GM23338 (cell line): ENCODE measurements around the gene DUSP5. TPM values are rescaled to one million over a fixed set of nuclear protein-coding genes. Genes with fewer than 3 reads are reported as not detected.

Experiments
- ETS1 ChIP-seq: IDR thresholded peaks from 2 replicates; pipeline ENCODE4 v1.6.1; 2016; ENCODE audit warnings: antibody characterized with exemption
- EZH2phosphoT487 ChIP-seq: fragments of 200-600 bp; sonication (generic); IDR thresholded peaks from one replicate; pipeline ENCODE4 v1.8.1; 2018; ENCODE audit warnings: antibody characterized with exemption; ENCODE audit not compliant: unreplicated experiment
- JUNB ChIP-seq: IDR thresholded peaks from one replicate; pipeline ENCODE4 v1.6.1; 2016; ENCODE audit warnings: antibody characterized with exemption; ENCODE audit not compliant: unreplicated experiment
- POLR2AphosphoS5 ChIP-seq: IDR thresholded peaks from 2 replicates; pipeline ENCODE4 v1.6.1; 2016; ENCODE audit warnings: antibody characterized with exemption, low read depth
- ZNF114 ChIP-seq: fragments of 250-450 bp; sonication (Bioruptor Pico); IDR thresholded peaks from 2 replicates; pipeline ENCODE4 v1.5.0; 2020; ENCODE audit warnings: mild to moderate bottlenecking, moderate library complexity
- ZNF331 ChIP-seq: fragments of 250-450 bp; sonication (Bioruptor Pico); IDR thresholded peaks from 2 replicates; pipeline ENCODE4 v1.5.0; 2020; ENCODE audit warnings: low read depth, mild to moderate bottlenecking, moderate library complexity
- ZNF462 ChIP-seq: fragments of 250-450 bp; sonication (Bioruptor Pico); IDR thresholded peaks from 2 replicates; pipeline ENCODE4 v1.5.0; 2020; ENCODE audit warnings: mild to moderate bottlenecking, moderate library complexity
- polyA plus RNA-seq: library from polyadenylated mRNA; unstranded; fragments of >200 nt; fragmentation: Nextera tagmentation; extraction: Ambion mirVana; gene quantifications from 2 replicates; pipeline ENCODE4 v1.2.1, GENCODE V29; 2016
- total RNA-seq: library from RNA; depleted of rRNA; stranded (reverse); fragments of >200 nt; shearing (Covaris generic); gene quantifications from 2 replicates; pipeline ENCODE4 v1.2.3, GENCODE V29; 2014
- TF ChIP-seq, protein P1 (sequence below), 2 experiments: fragments of 200-600 bp in 1 of 2; sonication (generic) in 1 of 2; conservative IDR thresholded peaks; 2 replicates each; pipeline versions ENCODE4 v1.5.1 to v1.6.1; 2016 to 2017; ENCODE audit warnings: antibody characterized with exemption in 2 of 2, low read depth in 2 of 2, mild to moderate bottlenecking in 2 of 2, moderate library complexity in 1 of 2

The DUSP5 gene
- total and polyA plus RNA-seq, 2 experiments from 2014 or later, result 10.8 to 35.9 TPM

GRCh38 chr10:110459600-110459999 lies 38.1 kb upstream of the DUSP5 start (continued):
- no peak for TF ChIP-seq ZNF462 (CRISPR knock-in tag)
- TF ChIP-seq ZNF331, result no peak
- TF ChIP-seq ETS1, result no peak
- TF ChIP-seq, protein P1, sequence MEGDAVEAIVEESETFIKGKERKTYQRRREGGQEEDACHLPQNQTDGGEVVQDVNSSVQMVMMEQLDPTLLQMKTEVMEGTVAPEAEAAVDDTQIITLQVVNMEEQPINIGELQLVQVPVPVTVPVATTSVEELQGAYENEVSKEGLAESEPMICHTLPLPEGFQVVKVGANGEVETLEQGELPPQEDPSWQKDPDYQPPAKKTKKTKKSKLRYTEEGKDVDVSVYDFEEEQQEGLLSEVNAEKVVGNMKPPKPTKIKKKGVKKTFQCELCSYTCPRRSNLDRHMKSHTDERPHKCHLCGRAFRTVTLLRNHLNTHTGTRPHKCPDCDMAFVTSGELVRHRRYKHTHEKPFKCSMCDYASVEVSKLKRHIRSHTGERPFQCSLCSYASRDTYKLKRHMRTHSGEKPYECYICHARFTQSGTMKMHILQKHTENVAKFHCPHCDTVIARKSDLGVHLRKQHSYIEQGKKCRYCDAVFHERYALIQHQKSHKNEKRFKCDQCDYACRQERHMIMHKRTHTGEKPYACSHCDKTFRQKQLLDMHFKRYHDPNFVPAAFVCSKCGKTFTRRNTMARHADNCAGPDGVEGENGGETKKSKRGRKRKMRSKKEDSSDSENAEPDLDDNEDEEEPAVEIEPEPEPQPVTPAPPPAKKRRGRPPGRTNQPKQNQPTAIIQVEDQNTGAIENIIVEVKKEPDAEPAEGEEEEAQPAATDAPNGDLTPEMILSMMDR (conservative IDR thresholded peaks at IDR 0.05; ENCODE audit: low read depth in 2 of 2), result no peak
- TF ChIP-seq POLR2AphosphoS5, result no peak
- TF ChIP-seq ZNF114 (CRISPR knock-in tag), result no peak
- no peak for TF ChIP-seq EZH2phosphoT487
- no peak for TF ChIP-seq JUNB
